Fibroblast of villous mesenchyme (primary cell): Measurements from ENCODE around the gene TRIM72. TPM values are rescaled to one million over a fixed set of nuclear protein-coding genes. Genes with fewer than 3 reads are reported as not detected.

Experiments used
- DNase-seq: peaks from one replicate; pipeline ENCODE4 v3.0.0-alpha.2; 2010; ENCODE audit warnings: low read depth
- H3K4me3 ChIP-seq: 2 replicates; pipeline ENCODE4 v1.5.1; 2011; ENCODE audit warnings: low read depth, mild to moderate bottlenecking, low read length
- total RNA-seq: library from RNA; depleted of rRNA; stranded (reverse); fragments of >200 nt; gene quantifications from 2 replicates; pipeline ENCODE4 v1.2.3, GENCODE V29; 2012
- TF ChIP-seq, protein P1 (sequence below): IDR thresholded peaks from 2 replicates; pipeline ENCODE4 v1.5.1; 2012; ENCODE audit warnings: low read depth, mild to moderate bottlenecking, low read length; ENCODE audit not compliant: insufficient read depth

Gene TRIM72
- total RNA-seq, 1 donor = not detected

DNA sequence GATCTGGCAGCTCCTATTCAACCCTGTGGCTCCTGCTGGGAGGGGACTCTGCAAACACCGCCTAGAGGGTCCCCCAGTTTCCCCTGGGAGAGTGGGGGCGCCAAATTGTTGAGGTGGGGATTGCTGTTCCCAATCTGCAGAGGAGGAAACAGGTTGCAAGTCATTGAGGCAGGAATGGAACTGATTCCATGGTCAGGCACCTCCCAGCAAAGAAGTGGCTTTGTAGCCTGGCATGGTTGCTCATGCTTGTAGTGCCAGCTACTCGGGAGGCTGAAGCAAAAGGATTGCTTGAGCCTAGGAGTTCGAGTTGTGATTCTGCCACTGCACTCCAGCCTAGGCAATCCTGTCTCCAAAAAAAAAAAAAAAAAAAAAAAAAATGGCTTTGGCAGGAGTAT lies 3.2 kb downstream of the TRIM72 start:
- TF ChIP-seq, protein P1, sequence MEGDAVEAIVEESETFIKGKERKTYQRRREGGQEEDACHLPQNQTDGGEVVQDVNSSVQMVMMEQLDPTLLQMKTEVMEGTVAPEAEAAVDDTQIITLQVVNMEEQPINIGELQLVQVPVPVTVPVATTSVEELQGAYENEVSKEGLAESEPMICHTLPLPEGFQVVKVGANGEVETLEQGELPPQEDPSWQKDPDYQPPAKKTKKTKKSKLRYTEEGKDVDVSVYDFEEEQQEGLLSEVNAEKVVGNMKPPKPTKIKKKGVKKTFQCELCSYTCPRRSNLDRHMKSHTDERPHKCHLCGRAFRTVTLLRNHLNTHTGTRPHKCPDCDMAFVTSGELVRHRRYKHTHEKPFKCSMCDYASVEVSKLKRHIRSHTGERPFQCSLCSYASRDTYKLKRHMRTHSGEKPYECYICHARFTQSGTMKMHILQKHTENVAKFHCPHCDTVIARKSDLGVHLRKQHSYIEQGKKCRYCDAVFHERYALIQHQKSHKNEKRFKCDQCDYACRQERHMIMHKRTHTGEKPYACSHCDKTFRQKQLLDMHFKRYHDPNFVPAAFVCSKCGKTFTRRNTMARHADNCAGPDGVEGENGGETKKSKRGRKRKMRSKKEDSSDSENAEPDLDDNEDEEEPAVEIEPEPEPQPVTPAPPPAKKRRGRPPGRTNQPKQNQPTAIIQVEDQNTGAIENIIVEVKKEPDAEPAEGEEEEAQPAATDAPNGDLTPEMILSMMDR = no peak
- no peak for DNase-seq
- no peak overlapping the region for H3K4me3 ChIP-seq

DNA sequence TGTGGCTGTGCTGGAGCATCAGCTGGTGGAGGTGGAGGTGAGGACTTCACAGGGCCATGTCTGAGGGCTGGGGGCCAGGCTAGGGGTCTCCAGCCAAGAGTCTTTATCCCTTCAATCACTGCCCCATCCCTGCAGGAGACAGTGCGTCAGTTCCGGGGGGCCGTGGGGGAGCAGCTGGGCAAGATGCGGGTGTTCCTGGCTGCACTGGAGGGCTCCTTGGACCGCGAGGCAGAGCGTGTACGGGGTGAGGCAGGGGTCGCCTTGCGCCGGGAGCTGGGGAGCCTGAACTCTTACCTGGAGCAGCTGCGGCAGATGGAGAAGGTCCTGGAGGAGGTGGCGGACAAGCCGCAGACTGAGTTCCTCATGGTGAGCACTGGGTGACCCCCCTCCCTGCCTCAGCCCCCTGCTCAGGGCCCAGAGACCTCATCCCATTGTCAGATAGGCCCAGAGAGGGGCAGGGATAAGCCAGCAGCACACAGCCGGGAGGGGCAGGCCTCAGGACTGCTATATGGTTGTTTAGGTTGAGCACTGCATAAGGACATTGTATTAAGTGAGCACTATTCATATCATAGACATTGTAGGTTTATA lies 5.3 kb downstream of the TRIM72 start:
- H3K4me3 ChIP-seq = no peak overlapping the region
- no peak for DNase-seq
- TF ChIP-seq, protein P1 = no peak

DNA sequence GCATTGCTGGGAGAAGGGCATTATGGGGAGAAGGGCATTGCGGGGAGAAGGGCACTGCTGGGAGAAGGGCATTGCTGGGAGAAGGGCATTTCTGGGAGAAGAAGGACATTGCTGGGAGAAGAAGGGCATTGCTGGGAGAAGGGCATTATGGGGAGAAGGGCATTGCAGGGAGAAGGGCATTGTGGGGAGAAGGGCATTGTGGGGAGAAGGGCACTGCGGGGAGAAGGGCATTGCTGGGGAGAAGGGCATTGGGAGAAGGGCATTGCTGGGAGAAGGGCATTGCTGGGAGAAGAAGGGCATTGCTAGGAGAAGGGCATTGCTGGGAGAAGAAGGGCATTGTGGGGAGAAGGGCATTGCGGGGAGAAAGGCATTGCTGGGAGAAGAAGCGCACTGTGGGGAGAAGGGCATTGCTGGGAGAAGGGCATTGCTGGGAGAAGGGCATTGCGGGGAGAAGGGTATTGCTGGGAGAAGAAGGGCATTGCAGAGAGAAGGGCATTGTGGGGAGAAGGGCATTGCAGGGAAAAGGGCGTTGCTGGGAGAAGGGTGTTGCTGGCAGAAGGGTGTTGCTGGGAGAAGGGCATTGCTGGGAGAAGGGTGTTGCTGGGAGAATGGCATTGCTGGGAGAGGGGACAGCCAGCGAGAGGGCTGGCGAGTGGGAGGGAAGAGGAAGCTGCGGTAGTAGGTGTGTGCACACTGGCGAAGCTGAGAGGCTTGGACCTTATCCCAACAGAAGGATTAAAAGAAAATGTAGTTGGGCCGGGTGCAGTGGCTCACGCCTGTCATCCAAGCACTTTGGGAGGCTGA lies 7.6 kb downstream of the TRIM72 start:
- no peak overlapping the region for H3K4me3 ChIP-seq
- TF ChIP-seq, protein P1 = no peak
- DNase-seq = no peak

DNA sequence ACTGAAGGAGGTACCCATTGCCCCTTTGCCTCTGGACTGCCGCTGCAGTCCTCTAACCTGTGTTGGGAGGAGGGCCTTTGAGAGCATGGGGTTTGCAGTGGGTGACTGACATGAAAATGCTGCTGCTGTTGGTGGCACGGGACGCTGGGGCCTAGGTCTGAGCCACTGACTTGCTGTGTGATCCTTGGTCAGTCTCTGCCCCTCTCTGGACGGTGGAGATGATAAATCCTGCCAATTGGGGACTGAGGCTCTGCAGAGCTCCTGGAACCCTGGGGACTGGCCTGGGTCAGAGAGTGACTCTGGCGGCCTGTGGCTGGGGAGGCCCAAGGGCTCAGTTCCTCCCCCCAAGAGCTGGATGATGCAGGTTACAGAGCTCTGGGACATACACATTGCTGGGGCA lies 9.1 kb downstream of the TRIM72 start:
- TF ChIP-seq, protein P1 = no peak
- DNase-seq = no peak
- no peak overlapping the region for H3K4me3 ChIP-seq

DNA sequence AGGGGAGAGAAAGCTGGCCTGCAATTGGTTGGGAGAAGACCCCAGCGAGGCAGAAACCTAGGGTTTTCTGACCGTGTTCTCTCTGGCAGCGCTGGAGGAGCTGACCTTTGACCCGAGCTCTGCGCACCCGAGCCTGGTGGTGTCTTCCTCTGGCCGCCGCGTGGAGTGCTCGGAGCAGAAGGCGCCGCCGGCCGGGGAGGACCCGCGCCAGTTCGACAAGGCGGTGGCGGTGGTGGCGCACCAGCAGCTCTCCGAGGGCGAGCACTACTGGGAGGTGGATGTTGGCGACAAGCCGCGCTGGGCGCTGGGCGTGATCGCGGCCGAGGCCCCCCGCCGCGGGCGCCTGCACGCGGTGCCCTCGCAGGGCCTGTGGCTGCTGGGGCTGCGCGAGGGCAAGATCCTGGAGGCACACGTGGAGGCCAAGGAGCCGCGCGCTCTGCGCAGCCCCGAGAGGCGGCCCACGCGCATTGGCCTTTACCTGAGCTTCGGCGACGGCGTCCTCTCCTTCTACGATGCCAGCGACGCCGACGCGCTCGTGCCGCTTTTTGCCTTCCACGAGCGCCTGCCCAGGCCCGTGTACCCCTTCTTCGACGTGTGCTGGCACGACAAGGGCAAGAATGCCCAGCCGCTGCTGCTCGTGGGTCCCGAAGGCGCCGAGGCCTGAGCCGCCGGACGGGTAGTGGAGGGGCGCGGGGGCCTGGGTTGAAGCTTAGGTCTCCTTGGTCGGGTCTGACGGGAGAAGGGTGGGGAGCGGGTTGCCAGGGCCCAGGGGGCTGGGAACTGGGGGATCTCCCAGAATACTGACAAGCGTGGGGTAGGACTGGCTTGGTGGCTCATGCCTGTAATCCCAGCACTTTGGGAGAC lies 10.4 kb downstream of the TRIM72 start:
- no peak overlapping the region for H3K4me3 ChIP-seq
- TF ChIP-seq, protein P1 = no peak
- no peak for DNase-seq

DNA sequence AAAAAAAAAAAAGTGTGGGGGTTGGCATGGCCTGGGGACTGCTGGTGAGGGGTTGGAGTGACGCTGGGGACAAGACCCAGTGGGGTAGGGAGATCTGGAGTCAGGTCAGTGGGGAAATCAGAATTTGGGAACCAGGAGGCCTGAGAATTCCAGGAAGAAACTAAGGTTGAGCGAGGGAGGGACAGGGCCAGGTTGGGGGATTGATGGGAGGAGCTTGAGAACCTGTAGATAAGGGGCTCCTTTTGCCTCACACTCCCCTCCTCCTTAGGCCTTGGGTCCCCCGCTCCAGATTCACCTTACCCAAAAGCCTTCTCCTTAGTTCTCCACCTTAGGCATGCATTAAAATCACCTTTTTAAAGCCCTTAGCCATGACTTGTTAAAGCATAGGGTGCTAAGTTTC lies 11.3 kb downstream of the TRIM72 start:
- TF ChIP-seq, protein P1 = no peak
- no peak overlapping the region for H3K4me3 ChIP-seq
- no peak for DNase-seq
